ENCODE measurements around the gene SOX12.

The SOX12 gene

GRCh38 chr20:301886-302848 is 23.2 kb upstream of the SOX12 start:
- no peak for DNase-seq

GRCh38 chr20:305745-306144 is 19.6 kb upstream of the SOX12 start:
- DNase-seq: no peak

DNA sequence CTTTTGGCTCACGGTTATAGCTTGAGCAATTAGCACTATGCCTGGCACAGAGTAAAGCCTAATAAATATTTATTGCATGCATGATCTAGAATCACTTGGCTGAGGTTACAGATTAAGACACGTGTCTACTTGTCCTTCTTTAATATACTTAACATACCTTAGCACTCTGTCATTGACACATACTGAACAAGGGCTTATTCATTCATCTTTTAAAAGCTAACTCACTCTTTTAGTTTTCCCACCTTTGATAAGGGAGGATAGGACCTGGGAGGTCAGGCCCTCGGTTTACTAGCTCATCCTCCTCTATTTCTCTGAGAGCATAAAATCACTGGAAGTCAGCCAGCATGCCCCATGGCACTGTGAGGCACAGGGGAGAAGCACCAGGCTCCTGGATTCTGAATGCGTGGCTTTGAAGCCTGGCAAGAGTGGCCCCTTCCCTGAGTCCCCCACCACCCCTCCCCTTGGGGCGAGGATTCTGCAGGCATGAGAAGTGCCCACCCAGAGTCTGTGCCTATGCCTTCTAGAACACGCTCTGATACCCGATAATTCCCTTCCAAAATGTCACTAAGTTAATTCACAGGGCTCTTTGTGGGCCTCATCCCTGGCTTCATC is 16.8 kb upstream of the SOX12 start:
- no peak for DNase-seq

DNA sequence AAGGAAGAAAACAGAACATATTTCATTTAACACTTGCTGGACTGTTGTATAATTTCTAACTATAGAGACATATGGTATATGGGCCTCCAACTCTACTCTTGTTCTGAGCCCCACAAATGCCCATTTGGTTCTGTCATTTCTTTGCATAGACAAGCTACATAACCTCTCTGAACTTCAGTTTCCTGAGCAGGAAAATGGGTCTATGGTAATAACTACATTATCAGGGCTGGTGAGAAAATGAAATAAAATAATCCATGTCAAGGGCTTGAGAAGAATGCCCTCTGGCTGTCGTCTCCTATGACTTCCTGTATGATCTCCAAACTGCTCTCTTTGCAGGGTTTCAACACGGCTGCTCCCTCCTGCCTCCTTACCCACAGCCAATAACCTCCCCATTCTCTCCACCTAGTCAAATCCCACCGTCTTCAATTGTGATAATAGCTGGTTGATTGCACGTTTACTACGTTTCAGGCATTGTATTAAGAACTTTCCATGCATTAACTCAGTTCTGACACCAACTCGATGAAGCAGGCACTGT is 16.0 kb upstream of the SOX12 start:
- DNase-seq: no peak

GRCh38 chr20:309841-310644 is 15.3 kb upstream of the SOX12 start:
- peak; percentile 42 for DNase-seq

- DNase-seq: no peak
Measured at GRCh38 chr20:310645-311044, 14.7 kb upstream of the SOX12 start.

- no peak for DNase-seq
Measured at GRCh38 chr20:311609-312008, 13.7 kb upstream of the SOX12 start.

DNA sequence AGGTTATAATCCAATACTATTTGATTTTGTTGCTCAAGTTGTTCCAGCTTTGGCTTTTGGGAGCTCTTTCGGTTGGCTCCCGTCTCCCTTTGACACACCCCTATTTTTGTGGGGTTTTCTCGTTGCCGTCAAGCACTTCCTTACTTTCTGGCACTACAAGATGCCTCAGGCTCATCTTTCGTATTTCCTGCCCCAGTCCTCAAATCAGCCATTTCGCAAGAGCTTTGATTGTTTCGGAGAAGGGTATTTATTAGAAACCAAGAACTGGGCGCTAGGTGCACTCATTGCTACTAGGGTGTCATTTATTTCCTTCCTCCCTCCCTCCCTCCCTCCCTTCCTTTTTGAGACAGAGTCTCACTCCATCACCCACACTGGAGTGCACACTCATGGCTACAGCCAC is 13.3 kb upstream of the SOX12 start:
- no peak for DNase-seq

DNA sequence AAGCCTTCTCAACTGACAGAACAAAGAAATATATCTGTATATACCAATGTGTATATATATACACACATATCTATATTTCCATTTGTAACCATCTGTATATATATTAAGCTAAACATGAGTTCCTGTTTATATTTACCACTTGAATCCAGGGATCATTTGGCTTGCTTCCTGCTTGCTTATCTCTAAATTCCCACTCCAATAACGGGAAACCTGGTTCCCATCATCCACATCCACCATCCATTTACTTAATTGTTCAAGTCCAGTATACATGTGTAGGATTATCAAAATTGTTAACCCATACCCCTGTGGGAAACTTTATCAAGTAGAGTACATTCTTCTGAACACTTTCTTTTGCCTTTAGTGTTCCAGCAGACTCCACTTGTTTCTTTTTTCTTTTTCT is 12.5 kb upstream of the SOX12 start:
- DNase-seq: no peak

DNA sequence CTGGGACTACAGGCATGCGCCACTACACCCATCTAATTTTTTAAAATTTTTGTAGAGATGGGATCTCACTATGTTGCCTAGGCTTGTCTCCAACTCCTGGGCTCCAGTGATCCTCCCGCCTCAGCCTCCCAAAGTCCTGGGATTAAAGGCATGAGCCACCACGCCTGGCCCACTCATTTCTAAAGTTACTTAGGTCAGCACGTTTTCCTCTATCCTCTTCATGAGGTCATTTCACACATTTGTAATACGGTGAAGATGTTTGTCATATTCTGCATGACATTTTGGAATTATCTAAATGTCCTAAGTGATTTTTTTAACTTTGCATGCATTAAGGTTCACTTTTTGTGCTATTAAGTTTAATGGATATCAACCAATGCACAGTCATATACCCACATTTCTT is 11.9 kb upstream of the SOX12 start:
- no peak for DNase-seq

DNA sequence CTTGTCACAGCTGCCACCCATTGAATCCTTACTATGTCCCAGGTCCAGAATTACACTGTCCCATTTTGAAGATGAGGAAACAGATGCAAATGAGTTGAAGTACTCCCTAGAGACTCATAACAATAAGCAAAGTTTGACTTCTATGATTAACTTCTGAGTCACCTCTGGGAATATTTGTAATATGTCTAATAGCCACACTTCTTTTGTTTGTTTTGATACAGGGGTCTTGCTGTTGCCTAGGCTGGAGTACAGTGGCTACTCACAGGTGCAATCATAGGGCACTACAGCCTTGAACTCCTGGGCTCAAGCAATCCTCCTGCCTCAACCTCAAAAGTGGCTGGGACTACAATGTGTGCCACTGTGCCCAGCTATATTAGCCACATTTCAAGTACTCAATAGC is 11.4 kb upstream of the SOX12 start:
- no peak for DNase-seq

DNA sequence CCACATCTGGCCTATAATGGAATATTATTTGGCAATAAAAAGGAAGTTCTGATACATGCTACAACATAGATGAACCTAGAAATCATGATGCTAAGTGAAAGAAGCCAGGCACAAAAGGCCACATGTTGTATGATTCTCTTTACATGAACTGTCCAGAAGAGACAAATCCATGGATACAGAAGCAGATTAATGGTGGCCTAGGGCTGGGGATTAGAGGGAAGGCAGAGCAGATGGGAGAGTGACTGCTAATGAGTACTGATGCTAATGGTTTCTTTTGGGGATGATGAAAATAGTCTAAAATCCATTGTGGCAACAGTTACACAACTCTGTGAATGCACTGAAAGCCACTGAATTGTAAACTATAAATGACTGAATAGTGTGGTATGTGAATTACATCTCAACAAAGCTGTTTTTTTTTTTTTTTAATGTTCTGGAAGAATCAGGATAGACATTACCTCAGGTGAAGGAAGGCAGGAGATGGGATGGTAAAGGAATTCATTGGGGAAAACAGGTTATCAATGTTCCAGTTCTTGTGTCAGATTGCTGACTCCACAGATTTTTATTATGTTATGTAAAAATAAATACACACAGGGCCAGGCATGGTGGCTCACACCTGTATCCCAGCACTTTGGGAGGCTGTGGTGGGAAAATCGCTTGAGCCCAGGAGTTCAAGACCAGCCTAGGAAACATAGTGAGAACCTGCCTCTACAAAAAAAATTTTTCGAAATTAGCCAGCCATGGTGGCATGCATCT is 8.9 kb upstream of the SOX12 start:
- DNase-seq: no peak

GRCh38 chr20:324177-325044 is 941 bp upstream of the SOX12 start:
- peak; percentile 85 for DNase-seq

- DNase-seq: peak; percentile 39
Measured at GRCh38 chr20:325889-326644, 715 bp downstream of the SOX12 start.

GRCh38 chr20:326645-327185 is 1.4 kb downstream of the SOX12 start:
- DNase-seq: no peak

DNA sequence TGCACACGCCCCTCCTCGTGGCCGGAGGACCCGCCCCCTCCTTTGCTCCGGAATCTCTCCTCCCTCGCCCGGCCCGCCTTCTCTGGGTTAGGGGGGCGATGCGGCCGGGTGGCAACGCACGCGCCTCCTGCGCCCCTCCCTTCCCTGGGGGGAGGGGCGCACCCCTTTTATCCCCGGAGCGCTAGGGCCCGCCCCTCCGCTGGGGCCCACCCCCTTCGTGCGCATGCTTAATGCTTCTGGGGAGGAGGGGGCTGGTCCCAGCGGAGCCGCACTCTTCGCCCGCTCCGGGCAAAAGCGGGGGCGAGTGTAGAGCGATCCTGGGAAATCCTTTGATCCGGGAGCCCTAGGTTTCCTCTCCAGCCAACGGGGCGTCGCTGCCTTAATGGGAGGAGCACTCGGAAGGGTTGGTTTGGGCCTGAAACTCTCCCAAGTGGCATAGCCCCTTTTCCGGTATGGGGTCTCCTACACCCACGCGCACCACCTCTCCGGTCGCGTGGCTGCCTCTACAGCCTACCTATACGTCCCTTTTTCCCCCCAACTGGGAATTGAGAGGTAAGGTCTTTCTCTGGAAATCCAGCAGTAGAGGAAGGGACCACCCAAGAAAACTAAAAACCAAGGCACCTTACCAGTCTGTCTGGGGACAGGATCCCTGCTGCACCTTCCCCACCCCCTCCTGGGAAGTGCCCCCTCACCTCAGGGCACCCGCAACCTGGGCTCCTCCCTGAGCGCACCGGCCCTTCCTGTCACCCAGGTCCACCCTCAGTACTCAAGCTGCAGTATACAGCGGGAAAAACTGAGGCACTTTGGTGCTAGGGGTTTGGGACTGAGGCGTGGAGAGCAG is 2.1 kb downstream of the SOX12 start:
- peak; percentile 57 for DNase-seq

DNA sequence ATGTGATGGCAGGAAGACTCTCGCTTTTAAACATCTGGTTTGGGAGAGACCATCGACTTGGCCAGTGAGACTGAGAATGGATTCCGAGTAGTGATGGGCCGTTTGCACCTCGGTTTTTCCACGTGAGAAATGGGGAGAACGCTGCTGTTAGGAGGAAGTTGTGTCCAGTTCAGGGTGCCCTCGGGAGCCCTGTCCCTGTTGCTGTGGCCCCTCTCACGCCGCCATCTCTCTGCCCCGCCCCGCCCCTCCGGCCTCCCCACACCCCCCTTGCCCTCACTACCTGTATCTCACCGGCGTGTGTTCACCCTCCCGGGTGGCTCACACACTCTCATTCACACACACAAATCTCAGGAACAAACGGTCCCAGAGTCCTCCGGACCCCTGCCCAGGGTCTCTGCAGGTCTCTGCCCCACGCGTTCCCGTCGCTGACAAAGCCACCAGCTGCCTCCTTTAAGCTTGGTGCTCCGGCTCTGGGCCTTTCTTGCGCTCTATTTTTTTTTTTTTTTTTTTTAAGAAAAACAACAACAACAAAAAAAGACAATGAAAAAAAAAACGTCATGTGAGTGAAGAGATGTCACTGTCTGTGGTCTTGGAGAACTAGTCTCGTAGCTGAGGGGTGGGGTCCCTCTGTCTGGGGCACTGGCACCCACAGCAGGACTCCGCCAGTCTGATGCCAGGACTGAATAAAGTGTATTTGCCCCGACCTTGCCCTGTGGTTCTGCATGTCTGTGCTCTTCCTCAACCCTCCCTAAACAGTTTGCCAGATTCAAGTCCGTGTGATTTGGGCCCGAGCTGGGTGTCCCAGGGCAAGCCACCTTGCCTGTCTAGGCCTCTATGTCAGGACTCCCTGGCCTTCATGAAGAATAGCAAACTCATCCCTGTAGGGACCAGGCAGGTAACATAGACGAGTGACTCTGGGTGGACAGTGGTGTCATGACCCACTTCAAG is 2.9 kb downstream of the SOX12 start:
- no peak for DNase-seq

All from T-helper 9 cell (primary cell).